H1 (cell line): ENCODE measurements around the gene BRCA1. TPM values are rescaled to one million over a fixed set of nuclear protein-coding genes. Genes with fewer than 3 reads are reported as not detected.

Experiments
- CTCF ChIA-PET: fragments of 300-600 bp; sonication (Branson Sonifier 250); formaldehyde crosslinking; loops from one replicate; lab custom pipeline; 2021; ENCODE audit not compliant: partially characterized antibody; lab: Charles Lee
- POLR2A ChIA-PET: fragments of 300-600 bp; sonication (Branson Sonifier 250); formaldehyde crosslinking; loops from one replicate; lab custom pipeline; 2021; ENCODE audit warnings: inconsistent platforms; ENCODE audit not compliant: partially characterized antibody; lab: Charles Lee
- DNase-seq, 2 experiments: peaks; one replicate each; pipeline versions ENCODE4 v3.0.0 to v3.0.0-alpha.2; 2010 to 2022; ENCODE audit warnings: low spot score in 2 of 2, low read depth in 1 of 2, mixed read lengths in 1 of 2
- FAIRE-seq: peaks from 2 replicates; lab custom pipeline; 2011; peaks lifted over from hg19 to GRCh38; lab: Jason Lieb, UNC
- H2AFZ ChIP-seq: 2 replicates; pipeline ENCODE4 v1.8.1; 2012; ENCODE audit warnings: low read length, inconsistent platforms
- H2AK5ac ChIP-seq: 2 replicates; pipeline ENCODE4 v1.6.1; 2013; ENCODE audit warnings: low read depth, low read length
- H2BK120ac ChIP-seq: replicated peaks from 2 replicates; pipeline ENCODE3; 2013; ENCODE audit warnings: low read depth, low read length, inconsistent platforms
- H2BK12ac ChIP-seq: 2 replicates; pipeline ENCODE4 v1.6.1; 2013; ENCODE audit warnings: low read depth, low read length
- H2BK15ac ChIP-seq: 2 replicates; pipeline ENCODE4 v1.6.1; 2013; ENCODE audit warnings: low read length
- H2BK20ac ChIP-seq: 2 replicates; pipeline ENCODE4 v1.6.1; 2013; ENCODE audit warnings: low read length
- H2BK5ac ChIP-seq: 2 replicates; pipeline ENCODE4 v1.6.1; 2013; ENCODE audit warnings: low read depth, low read length
- H3K14ac ChIP-seq: 2 replicates; pipeline ENCODE4 v1.6.1; 2013; ENCODE audit warnings: inconsistent platforms; ENCODE audit not compliant: insufficient read length
- H3K18ac ChIP-seq: 2 replicates; pipeline ENCODE4 v1.6.1; 2013; ENCODE audit warnings: low read length; ENCODE audit errors: extremely low read depth
- H3K23ac ChIP-seq: 2 replicates; pipeline ENCODE4 v1.6.1; 2013; ENCODE audit warnings: inconsistent platforms; ENCODE audit not compliant: insufficient read length
- H3K23me2 ChIP-seq: 2 replicates; pipeline ENCODE4 v1.6.1; 2013; ENCODE audit warnings: low read depth, low read length
- H3K27ac ChIP-seq: 2 replicates; pipeline ENCODE4 v1.6.1; 2011; ENCODE audit warnings: low read depth, low read length, inconsistent platforms
- H3K27me3 ChIP-seq, 4 experiments: replicated peaks in 1 of 4; 1 replicate in 1 of 4; 2 replicates in 3 of 4; pipeline versions ENCODE4 v1.6.1 to v1.8.1; 2011 to 2013; ENCODE audit warnings: low read length in 3 of 4, mild to moderate bottlenecking in 3 of 4, inconsistent platforms in 2 of 4, mixed read lengths in 2 of 4, moderate library complexity in 1 of 4; ENCODE audit not compliant: control insufficient read depth in 3 of 4, insufficient read depth in 3 of 4; ENCODE audit errors: extremely low read depth in 1 of 4
- H3K36me3 ChIP-seq, 4 experiments: 2 replicates each; pipeline versions ENCODE4 v1.6.1 to v1.8.1; 2011 to 2013; ENCODE audit warnings: mild to moderate bottlenecking in 4 of 4, low read length in 3 of 4, moderate library complexity in 2 of 4, control low read depth in 1 of 4, inconsistent platforms in 1 of 4; ENCODE audit not compliant: insufficient read depth in 4 of 4, control insufficient read depth in 2 of 4
- H3K4ac ChIP-seq: replicated peaks from 2 replicates; pipeline ENCODE3; 2013; ENCODE audit warnings: low read length, low read depth, mixed read lengths, inconsistent platforms; ENCODE audit not compliant: insufficient read length
- H3K4me1 ChIP-seq, 4 experiments: replicated peaks in 1 of 4; 1 replicate in 1 of 4; 2 replicates in 3 of 4; pipeline versions ENCODE4 v1.6.1 to v1.8.1; 2011 to 2013; ENCODE audit warnings: low read length in 3 of 4, inconsistent platforms in 2 of 4, mixed read lengths in 1 of 4; ENCODE audit not compliant: insufficient read depth in 4 of 4, control insufficient read depth in 3 of 4
- H3K4me2 ChIP-seq, 2 experiments: 2 replicates each; pipeline versions ENCODE4 v1.6.1 to v1.8.1; 2011 to 2013; ENCODE audit warnings: low read depth in 2 of 2, low read length in 2 of 2, control low read depth in 1 of 2, inconsistent platforms in 1 of 2, mild to moderate bottlenecking in 1 of 2; ENCODE audit not compliant: insufficient read depth in 1 of 2
- H3K4me3 ChIP-seq, 4 experiments: fragments of 200-600, 300-600 bp in 1 of 4; sonication (generic), shearing (Covaris generic), sonication (Bioruptor Twin) in 1 of 4; 2 replicates each; pipeline versions ENCODE4 v1.5.1 to v1.8.1; 2011 to 2016; ENCODE audit warnings: low read length in 4 of 4, low read depth in 3 of 4, control low read depth in 2 of 4, inconsistent platforms in 2 of 4, mild to moderate bottlenecking in 2 of 4, mixed read lengths in 1 of 4, moderate library complexity in 1 of 4; ENCODE audit not compliant: insufficient read depth in 2 of 4; ENCODE audit errors: extremely low read depth in 1 of 4
- H3K56ac ChIP-seq: replicated peaks from 2 replicates; pipeline ENCODE3; 2013; ENCODE audit warnings: low read depth, mild to moderate bottlenecking, mixed read lengths, low read length, inconsistent platforms; ENCODE audit not compliant: insufficient read length
- H3K79me1 ChIP-seq: 2 replicates; pipeline ENCODE4 v1.6.1; 2013; ENCODE audit warnings: low read depth, low read length, control low read depth
- H3K79me2 ChIP-seq, 2 experiments: 2 replicates each; pipeline versions ENCODE4 v1.6.1 to v1.8.1; 2012 to 2013; ENCODE audit warnings: low read length in 2 of 2, mild to moderate bottlenecking in 2 of 2, inconsistent platforms in 1 of 2; ENCODE audit not compliant: insufficient read depth in 2 of 2, control insufficient read depth in 1 of 2
- H3K9ac ChIP-seq, 4 experiments: replicated peaks in 1 of 4; 1 replicate in 1 of 4; 2 replicates in 3 of 4; pipeline versions ENCODE4 v1.6.1 to v1.8.1; 2011 to 2013; ENCODE audit warnings: low read depth in 3 of 4, low read length in 3 of 4, control low read depth in 2 of 4, mild to moderate bottlenecking in 2 of 4, moderate library complexity in 2 of 4, inconsistent platforms in 1 of 4; ENCODE audit errors: extremely low read depth in 1 of 4
- H3K9me3 ChIP-seq, 2 experiments: 2 replicates each; pipeline versions ENCODE4 v1.6.1 to v1.8.1; 2012 to 2013; ENCODE audit warnings: mild to moderate bottlenecking in 2 of 2, moderate library complexity in 2 of 2, control low read depth in 1 of 2, inconsistent platforms in 1 of 2, low read depth in 1 of 2, low read length in 1 of 2, mixed read lengths in 1 of 2; ENCODE audit not compliant: insufficient read depth in 2 of 2
- H4K20me1 ChIP-seq, 2 experiments: replicated peaks in 1 of 2; 2 replicates each; pipeline versions ENCODE3 to v1.8.1; 2011 to 2013; ENCODE audit warnings: inconsistent platforms in 2 of 2, low read length in 2 of 2, mild to moderate bottlenecking in 1 of 2; ENCODE audit not compliant: insufficient read depth in 2 of 2, control insufficient read depth in 1 of 2
- H4K5ac ChIP-seq: 2 replicates; pipeline ENCODE4 v1.6.1; 2013; ENCODE audit warnings: low read length, low read depth, mixed read lengths, inconsistent platforms; ENCODE audit not compliant: insufficient read length
- H4K8ac ChIP-seq: 2 replicates; pipeline ENCODE4 v1.8.0; 2013; ENCODE audit warnings: mild to moderate bottlenecking, moderate library complexity, low read length, inconsistent platforms; ENCODE audit not compliant: insufficient read depth; ENCODE audit errors: extremely low read depth
- H4K91ac ChIP-seq: replicated peaks from 2 replicates; pipeline ENCODE3; 2013; ENCODE audit warnings: low read length, mixed read lengths, inconsistent platforms; ENCODE audit not compliant: insufficient read length
- POU5F1 ChIP-seq: IDR thresholded peaks from 2 replicates; pipeline ENCODE4 v1.6.1; 2011; ENCODE audit warnings: low read depth, mild to moderate bottlenecking, low read length, moderate library complexity
- SP1 ChIP-seq: IDR thresholded peaks from 2 replicates; pipeline ENCODE4 v1.6.1; 2011; ENCODE audit warnings: low read depth, low read length
- SP4 ChIP-seq: IDR thresholded peaks from 2 replicates; pipeline ENCODE4 v1.6.1; 2012; ENCODE audit warnings: low read length, inconsistent platforms
- SRF ChIP-seq: IDR thresholded peaks from 2 replicates; pipeline ENCODE4 v1.6.1; 2011; ENCODE audit warnings: mild to moderate bottlenecking, low read depth, low read length, moderate library complexity
- TAF1 ChIP-seq: IDR thresholded peaks from 2 replicates; pipeline ENCODE4 v1.6.1; 2011; ENCODE audit warnings: mild to moderate bottlenecking, low read depth, low read length
- WGBS, 2 experiments: shearing (Covaris generic) in 1 of 2; methylation state at CpG; one replicate each; pipeline versions ENCODE4 v1.1.6 to v1.1.7; 2013 to 2015; ENCODE audit warnings: low lambda C conversion rate in 2 of 2, mixed read lengths in 2 of 2, inconsistent platforms in 1 of 2, low coverage in 1 of 2, missing lambda C conversion rate in 1 of 2; ENCODE audit not compliant: insufficient replicate concordance in 2 of 2, insufficient coverage in 1 of 2, insufficient read length in 1 of 2; ENCODE audit errors: extremely low coverage in 1 of 2, missing lambda C conversion rate in 1 of 2; 5-methylcytosine and 5-hydroxymethylcytosine counted together
- polyA plus RNA-seq, 7 experiments: library from polyadenylated mRNA; depleted of rRNA in 3 of 7; stranded (reverse) in 5 of 7; unstranded in 2 of 7; fragments of >200 nt in 5 of 7; fragments of 200-250 nt in 2 of 7; gene quantifications; 1 replicate in 5 of 7; 2 replicates in 1 of 7; 4 replicates in 1 of 7; pipeline versions ENCODE4 v1.2.1 to v1.2.3, GENCODE V29; 2011 to 2013; ENCODE audit warnings: missing spikeins in 2 of 7, mixed read lengths in 2 of 7
- total RNA-seq: library from RNA; stranded (reverse); fragmentation: NEBNext Ultra II Directional; extraction: Animal tissue kit (Norgen Biotek cat#: 25700); gene quantifications from 2 replicates; pipeline ENCODE4 v1.2.1, GENCODE V29; 2021
- TF ChIP-seq, protein P1 (sequence below), 3 experiments: IDR thresholded peaks; 1 replicate in 2 of 3; 2 replicates in 1 of 3; pipeline versions ENCODE4 v1.5.1 to v1.6.1; 2011; ENCODE audit warnings: low read length in 3 of 3, mild to moderate bottlenecking in 3 of 3, inconsistent platforms in 2 of 3, low read depth in 1 of 3, moderate library complexity in 1 of 3; ENCODE audit not compliant: insufficient read depth in 1 of 3; ENCODE audit errors: control extremely low read depth in 1 of 3

BRCA1 gene
- total and polyA plus RNA-seq, 2 of the 8 experiments (the other 6 are each of a cell fraction or from before 2014, with no cell fraction given): 30.7 to 39.2 TPM

DNA sequence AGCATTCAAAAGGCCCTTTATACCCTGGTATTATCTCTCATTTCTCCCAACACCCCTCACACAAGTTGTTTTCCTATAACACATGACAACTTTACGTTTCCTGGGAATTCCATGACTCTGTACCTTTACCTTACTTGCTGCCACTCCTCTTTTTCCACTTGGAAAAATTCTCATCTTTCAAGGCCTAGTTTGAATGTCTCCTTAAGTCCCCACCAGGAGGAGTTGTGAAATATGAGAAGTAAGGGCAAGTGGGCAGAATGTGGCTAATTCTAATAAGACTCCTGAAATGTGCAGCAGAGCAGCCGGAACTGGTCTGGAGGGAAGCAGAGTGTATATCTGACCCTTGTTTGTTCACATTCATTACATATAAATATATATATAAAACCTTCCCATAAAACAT lies 39.7 kb downstream of the BRCA1 start:
- Histone ChIP-seq H2BK120ac (no peak overlapping the region), H2BK5ac (no peak overlapping the region), H3K23me2 (no peaks in the 10 kb centered on the region), H2BK15ac (no peak overlapping the region), H4K91ac (no peak overlapping the region), H3K4me1 (no peaks in the 10 kb centered on the region; a peak in 1 of 7 replicates), H3K4me3 (no peak overlapping the region), H2BK20ac (no peak overlapping the region), H3K18ac (no peak overlapping the region), H3K4ac (no peak overlapping the region), H3K79me1 (no peaks in the 10 kb centered on the region), H3K56ac (no peak overlapping the region), H3K9ac (no peak overlapping the region), H2AFZ (no peak overlapping the region), H3K14ac (no peak overlapping the region), H3K4me2 (no peak overlapping the region), H4K8ac (no peak overlapping the region), H3K27me3 (no peaks in the 10 kb centered on the region), H3K23ac (no peak overlapping the region), H4K5ac (no peak overlapping the region), H4K20me1 (no peaks in the 10 kb centered on the region), H2AK5ac (no peak overlapping the region), H3K36me3 (peaks cover 0 to 26% (median 14%) of the 10 kb centered on the region in 4 experiments; a peak in 6 of 8 replicates), H3K27ac (no peak overlapping the region), H3K79me2 (no peaks in the 10 kb centered on the region), H2BK12ac (no peak overlapping the region), H3K9me3 (no peaks in the 10 kb centered on the region)
- no peak for DNase-seq
- WGBS, 2 experiments: 84% methylated on average over 2 of the region's 2 CpGs; no CpG with 5 or more reads in 1 of the 2 experiments
- FAIRE-seq: no peak
- POLR2A ChIA-PET: interaction anchor here (0.7 to 1.5 kb wide), 2 partner anchors 87 to 230 kb away, joined by 3 read pairs; partner anchors contain the start of gene RPL27
- CTCF ChIA-PET: interaction anchor here (1.1 to 2.1 kb wide), 5 partner anchors 13 to 62 kb away, joined by 3 to 5 read pairs (median 4); no protein-coding TSS in a partner anchor
- TF ChIP-seq POU5F1 (no peak), SP1 (no peak), SP4 (no peak), TAF1 (no peak), SRF (no peak)
- TF ChIP-seq, protein P1, sequence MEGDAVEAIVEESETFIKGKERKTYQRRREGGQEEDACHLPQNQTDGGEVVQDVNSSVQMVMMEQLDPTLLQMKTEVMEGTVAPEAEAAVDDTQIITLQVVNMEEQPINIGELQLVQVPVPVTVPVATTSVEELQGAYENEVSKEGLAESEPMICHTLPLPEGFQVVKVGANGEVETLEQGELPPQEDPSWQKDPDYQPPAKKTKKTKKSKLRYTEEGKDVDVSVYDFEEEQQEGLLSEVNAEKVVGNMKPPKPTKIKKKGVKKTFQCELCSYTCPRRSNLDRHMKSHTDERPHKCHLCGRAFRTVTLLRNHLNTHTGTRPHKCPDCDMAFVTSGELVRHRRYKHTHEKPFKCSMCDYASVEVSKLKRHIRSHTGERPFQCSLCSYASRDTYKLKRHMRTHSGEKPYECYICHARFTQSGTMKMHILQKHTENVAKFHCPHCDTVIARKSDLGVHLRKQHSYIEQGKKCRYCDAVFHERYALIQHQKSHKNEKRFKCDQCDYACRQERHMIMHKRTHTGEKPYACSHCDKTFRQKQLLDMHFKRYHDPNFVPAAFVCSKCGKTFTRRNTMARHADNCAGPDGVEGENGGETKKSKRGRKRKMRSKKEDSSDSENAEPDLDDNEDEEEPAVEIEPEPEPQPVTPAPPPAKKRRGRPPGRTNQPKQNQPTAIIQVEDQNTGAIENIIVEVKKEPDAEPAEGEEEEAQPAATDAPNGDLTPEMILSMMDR (IDR thresholded peaks at IDR 0.05; ENCODE audit: control extremely low read depth in 1 of 3, insufficient read depth in 1 of 3, low read depth in 1 of 3, low read length in 3 of 3): no peak
